Sigmoid colon (tissue), 4 donors: Measurements from ENCODE around the gene ETFBKMT.

Source experiments
- EP300 ChIP-seq, 4 donors: sonication (generic); formaldehyde crosslinking; IDR thresholded peaks; one replicate each; pipeline ENCODE4 v1.6.1; 2017; ENCODE audit warnings: antibody characterized with exemption in 4 of 4
- POLR2A ChIP-seq, 2 donors: fragments of 450-650 bp; IDR thresholded peaks; one replicate each; pipeline ENCODE4 v1.6.1; 2016; ENCODE audit warnings: antibody characterized with exemption in 2 of 2, mild to moderate bottlenecking in 2 of 2, moderate library complexity in 2 of 2
- TF ChIP-seq, protein P1 (sequence below), 4 experiments: fragments of 450-650 bp in 3 of 4; fragments of 200-600 bp in 1 of 4; IDR thresholded peaks; one replicate each; pipeline ENCODE4 v1.5.1; 2016 to 2019; ENCODE audit warnings: antibody characterized with exemption in 4 of 4, mild to moderate bottlenecking in 3 of 4, moderate library complexity in 2 of 4

DNA sequence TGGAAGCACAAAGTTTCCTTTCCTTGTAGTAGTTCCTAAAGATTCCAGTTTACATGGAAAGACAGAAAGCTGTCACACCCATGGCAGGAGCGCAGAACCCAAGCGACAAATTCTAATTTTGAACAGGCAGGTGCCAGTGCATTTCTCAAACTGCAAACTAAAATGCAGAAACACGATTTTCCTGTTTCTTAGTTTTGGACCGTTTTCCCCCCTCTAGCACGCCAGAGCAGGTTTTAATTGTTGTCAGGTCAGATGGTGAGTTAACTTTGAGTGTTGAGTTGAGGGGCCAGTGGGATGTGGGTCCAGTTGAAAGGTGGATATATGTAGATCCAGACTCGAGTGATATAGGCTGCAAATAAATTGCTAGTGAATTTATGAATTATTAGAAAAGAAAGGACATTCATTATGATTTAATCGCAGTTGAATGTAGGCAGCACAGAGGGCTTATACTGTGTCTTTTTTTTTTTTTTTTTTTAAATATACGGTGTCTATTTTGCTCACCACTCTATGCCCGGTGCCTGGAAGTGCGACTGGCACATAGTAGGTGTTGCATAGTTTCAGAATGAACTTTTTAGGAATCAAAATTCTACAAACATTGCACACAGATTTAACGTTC, 909 bp upstream of the ETFBKMT start:
- TF ChIP-seq POLR2A (IDR thresholded peaks at IDR 0.05) = no peak
- TF ChIP-seq, protein P1, sequence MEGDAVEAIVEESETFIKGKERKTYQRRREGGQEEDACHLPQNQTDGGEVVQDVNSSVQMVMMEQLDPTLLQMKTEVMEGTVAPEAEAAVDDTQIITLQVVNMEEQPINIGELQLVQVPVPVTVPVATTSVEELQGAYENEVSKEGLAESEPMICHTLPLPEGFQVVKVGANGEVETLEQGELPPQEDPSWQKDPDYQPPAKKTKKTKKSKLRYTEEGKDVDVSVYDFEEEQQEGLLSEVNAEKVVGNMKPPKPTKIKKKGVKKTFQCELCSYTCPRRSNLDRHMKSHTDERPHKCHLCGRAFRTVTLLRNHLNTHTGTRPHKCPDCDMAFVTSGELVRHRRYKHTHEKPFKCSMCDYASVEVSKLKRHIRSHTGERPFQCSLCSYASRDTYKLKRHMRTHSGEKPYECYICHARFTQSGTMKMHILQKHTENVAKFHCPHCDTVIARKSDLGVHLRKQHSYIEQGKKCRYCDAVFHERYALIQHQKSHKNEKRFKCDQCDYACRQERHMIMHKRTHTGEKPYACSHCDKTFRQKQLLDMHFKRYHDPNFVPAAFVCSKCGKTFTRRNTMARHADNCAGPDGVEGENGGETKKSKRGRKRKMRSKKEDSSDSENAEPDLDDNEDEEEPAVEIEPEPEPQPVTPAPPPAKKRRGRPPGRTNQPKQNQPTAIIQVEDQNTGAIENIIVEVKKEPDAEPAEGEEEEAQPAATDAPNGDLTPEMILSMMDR (IDR thresholded peaks at IDR 0.05) = no peak
- TF ChIP-seq EP300 (IDR thresholded peaks at IDR 0.05) = no peak
